KMS-11 (cell line): ENCODE results near the gene DNAJC4.

ENCODE experiments used
- H2AFZ ChIP-seq: fragments of 200-600 bp; sonication (generic); 2 replicates; pipeline ENCODE4 v1.6.1; 2016; ENCODE audit warnings: antibody characterized with exemption, mixed run types, low read depth
- H3K27ac ChIP-seq: fragments of 200-600 bp; sonication (generic); 2 replicates; pipeline ENCODE4 v1.6.1; 2016; ENCODE audit warnings: mild to moderate bottlenecking, mixed run types
- H3K27me3 ChIP-seq: fragments of 200-600 bp; sonication (generic); 2 replicates; pipeline ENCODE4 v1.6.1; 2017; ENCODE audit warnings: mild to moderate bottlenecking, low read depth, mixed run types, moderate library complexity; ENCODE audit not compliant: insufficient read depth
- H3K36me3 ChIP-seq: fragments of 200-600 bp; sonication (generic); 2 replicates; pipeline ENCODE4 v1.6.1; 2017; ENCODE audit warnings: mild to moderate bottlenecking, mixed run types; ENCODE audit not compliant: insufficient read depth
- H3K4me1 ChIP-seq: fragments of 200-600 bp; sonication (generic); 2 replicates; pipeline ENCODE4 v1.6.1; 2016; ENCODE audit warnings: mild to moderate bottlenecking, low read depth, mixed run types; ENCODE audit not compliant: poor library complexity, severe bottlenecking
- H3K4me2 ChIP-seq: fragments of 200-600 bp; sonication (generic); 2 replicates; pipeline ENCODE4 v1.7.0; 2016; ENCODE audit warnings: mild to moderate bottlenecking, mixed run types
- H3K4me3 ChIP-seq: fragments of 200-600 bp; sonication (generic); IDR thresholded peaks from 2 replicates; pipeline ENCODE4 v1.6.1; 2017; ENCODE audit warnings: low read depth, low read length, mixed read lengths; ENCODE audit not compliant: insufficient read depth
- H3K79me2 ChIP-seq: fragments of 200-600 bp; sonication (generic); 2 replicates; pipeline ENCODE4 v1.6.1; 2016; ENCODE audit warnings: low read depth, mixed run types; ENCODE audit not compliant: insufficient read depth
- H3K9ac ChIP-seq: fragments of 200-600 bp; sonication (generic); 2 replicates; pipeline ENCODE4 v1.6.1; 2016; ENCODE audit warnings: mild to moderate bottlenecking, mixed run types
- H4K20me1 ChIP-seq: fragments of 200-600 bp; sonication (generic); 2 replicates; pipeline ENCODE4 v1.6.1; 2016; ENCODE audit warnings: mild to moderate bottlenecking, mixed run types; ENCODE audit not compliant: insufficient read depth
- CTCF ChIP-seq: fragments of 200-600 bp; sonication (generic); conservative IDR thresholded peaks from 2 replicates; pipeline ENCODE4 v1.6.1; 2017; ENCODE audit warnings: low read depth, mild to moderate bottlenecking, antibody characterized with exemption, low read length, moderate library complexity, mixed read lengths

Gene DNAJC4

DNA sequence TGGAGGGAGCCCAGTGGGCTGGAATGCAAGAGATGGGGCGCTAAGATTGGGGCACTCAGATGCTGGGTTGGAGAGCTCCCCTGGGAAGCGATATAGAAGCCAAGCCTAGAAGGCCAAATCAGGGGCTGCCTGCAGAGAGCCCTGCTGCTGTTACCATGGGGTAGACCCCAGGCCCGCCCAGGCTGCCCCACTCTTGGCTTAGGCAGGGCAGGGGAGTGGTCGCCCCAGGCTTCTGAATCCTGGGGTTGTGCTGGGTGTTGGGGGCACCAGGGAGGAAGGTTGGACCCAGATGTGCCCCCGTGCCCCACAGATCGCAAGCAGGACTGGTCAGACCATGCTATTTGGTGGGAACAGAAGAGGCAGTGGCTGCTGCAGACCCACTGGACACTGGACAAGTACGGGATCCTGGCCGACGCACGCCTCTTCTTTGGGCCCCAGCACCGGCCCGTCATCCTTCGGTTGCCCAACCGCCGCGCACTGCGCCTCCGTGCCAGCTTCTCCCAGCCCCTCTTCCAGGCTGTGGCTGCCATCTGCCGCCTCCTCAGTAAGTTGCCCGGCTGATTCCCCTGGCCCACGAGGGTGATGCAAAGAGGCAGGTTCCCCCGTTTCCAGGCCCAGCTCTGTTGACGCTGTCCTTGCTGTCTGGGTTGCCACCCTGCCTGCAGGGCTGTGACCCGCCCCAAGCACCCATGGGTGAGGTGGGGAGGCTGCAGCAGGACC, 19.9 kb upstream of the DNAJC4 start:
- no peaks in the 10 kb centered on the region for H3K36me3 ChIP-seq
- H3K9ac ChIP-seq: no peak overlapping the region
- H4K20me1 ChIP-seq: no peaks in the 10 kb centered on the region
- no peak overlapping the region for H2AFZ ChIP-seq
- no peak overlapping the region for H3K4me3 ChIP-seq
- H3K4me1 ChIP-seq: peaks cover 10% of the 10 kb centered on the region
- H3K27me3 ChIP-seq: no peaks in the 10 kb centered on the region
- H3K4me2 ChIP-seq: no peak overlapping the region
- no peak overlapping the region for H3K27ac ChIP-seq
- no peaks in the 10 kb centered on the region; the same call in 1 of the 2 replicates for H3K79me2 ChIP-seq
- no peak for TF ChIP-seq CTCF

GRCh38 chr11:64211181-64211872, 19.0 kb upstream of the DNAJC4 start:
- H3K79me2 ChIP-seq: no peaks in the 10 kb centered on the region; the same call in 1 of the 2 replicates
- H3K36me3 ChIP-seq: no peaks in the 10 kb centered on the region
- no peak overlapping the region for H3K27ac ChIP-seq
- no peak overlapping the region for H2AFZ ChIP-seq
- peaks cover 6% of the 10 kb centered on the region for H3K4me1 ChIP-seq
- no peak overlapping the region for H3K9ac ChIP-seq
- no peak for TF ChIP-seq CTCF
- H3K27me3 ChIP-seq: no peaks in the 10 kb centered on the region
- H4K20me1 ChIP-seq: no peaks in the 10 kb centered on the region
- no peak overlapping the region for H3K4me3 ChIP-seq
- H3K4me2 ChIP-seq: no peak overlapping the region

DNA sequence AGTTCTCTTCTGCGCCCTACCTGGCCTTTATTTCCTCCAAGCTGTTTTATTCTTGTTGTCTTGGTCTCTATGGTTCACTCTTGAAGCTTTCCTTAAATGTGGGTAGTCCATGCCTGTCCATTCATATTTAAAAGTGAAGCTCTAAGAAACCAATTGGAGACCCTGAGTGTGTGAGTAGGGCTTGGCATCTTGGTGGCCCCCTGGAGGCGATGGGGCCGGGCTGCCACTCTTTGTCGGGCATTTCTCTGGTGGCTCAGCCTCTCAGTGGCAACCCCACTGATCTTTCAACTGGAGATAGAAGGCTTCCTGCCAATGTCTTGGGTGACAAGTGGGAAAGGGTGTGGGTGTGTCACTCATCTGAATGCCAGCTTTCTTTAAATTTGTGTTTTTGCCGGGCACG, 13.5 kb upstream of the DNAJC4 start:
- H2AFZ ChIP-seq: no peak overlapping the region
- no peaks in the 10 kb centered on the region for H3K27me3 ChIP-seq
- H3K4me1 ChIP-seq: no peaks in the 10 kb centered on the region
- H3K4me3 ChIP-seq: no peak overlapping the region
- no peak overlapping the region for H3K27ac ChIP-seq
- no peak for TF ChIP-seq CTCF
- H3K79me2 ChIP-seq: no peaks in the 10 kb centered on the region
- no peaks in the 10 kb centered on the region for H4K20me1 ChIP-seq
- H3K36me3 ChIP-seq: no peaks in the 10 kb centered on the region
- H3K4me2 ChIP-seq: no peak overlapping the region
- no peak overlapping the region for H3K9ac ChIP-seq

GRCh38 chr11:64218628-64219353, 11.6 kb upstream of the DNAJC4 start:
- H3K79me2 ChIP-seq: no peaks in the 10 kb centered on the region
- no peaks in the 10 kb centered on the region for H3K4me1 ChIP-seq
- H3K27ac ChIP-seq: no peak overlapping the region
- H4K20me1 ChIP-seq: no peaks in the 10 kb centered on the region
- H3K4me2 ChIP-seq: no peak overlapping the region
- no peak overlapping the region for H2AFZ ChIP-seq
- no peak overlapping the region for H3K9ac ChIP-seq
- no peak for TF ChIP-seq CTCF
- no peaks in the 10 kb centered on the region for H3K36me3 ChIP-seq
- no peak overlapping the region for H3K4me3 ChIP-seq
- no peaks in the 10 kb centered on the region for H3K27me3 ChIP-seq
